ENCODE data around the gene DNAJC12. TPM values are rescaled to one million over a fixed set of nuclear protein-coding genes. Genes with fewer than 3 reads are reported as not detected.

The DNAJC12 gene
- total and polyA plus RNA-seq, 11 donors, result 1.5 to 6.5 (median 4.8) TPM

GRCh38 chr10:67793313-67793712 lies 44.7 kb downstream of the DNAJC12 start:
- TF ChIP-seq CTCF (IDR thresholded peaks at IDR 0.05) (no peak), POLR2A (IDR thresholded peaks at IDR 0.05) (no peak)
- peaks cover 0 to 4% (median 0%) of the 10 kb centered on the region in 9 donors for H3K36me3 ChIP-seq
- ATAC-seq, result no peak
- WGBS, 4 donors, result 7 to 15% (median 10%) methylated on average over 2 of the region's 2 CpGs
- H3K27me3 ChIP-seq, result no peaks in the 10 kb centered on the region
- intact Hi-C loops (cut with DNase I), result no loop called here
- no peak overlapping the region for H3K27ac ChIP-seq
- no peaks in the 10 kb centered on the region for H3K4me1 ChIP-seq
- no peaks in the 10 kb centered on the region for H3K9me3 ChIP-seq
- no peak overlapping the region for H3K4me3 ChIP-seq
- DNase-seq, result no peak

- intact Hi-C loops (cut with DNase I), result no loop called here
- no peak overlapping the region for H3K27ac ChIP-seq
- peaks cover 0 to 4% (median 0%) of the 10 kb centered on the region in 9 donors for H3K36me3 ChIP-seq
- no peak overlapping the region for H3K4me3 ChIP-seq
- DNase-seq (no peak), ATAC-seq (no peak)
- no peaks in the 10 kb centered on the region for H3K9me3 ChIP-seq
- no peaks in the 10 kb centered on the region for H3K4me1 ChIP-seq
- TF ChIP-seq CTCF (IDR thresholded peaks at IDR 0.05), result no peak
- no peak for TF ChIP-seq POLR2A (IDR thresholded peaks at IDR 0.05)
- H3K27me3 ChIP-seq, result no peaks in the 10 kb centered on the region
Measured at GRCh38 chr10:67792653-67793052, 45.3 kb downstream of the DNAJC12 start.

GRCh38 chr10:67790534-67791408 lies 47.2 kb downstream of the DNAJC12 start:
- WGBS, 4 donors, result 71 to 74% (median 73%) methylated on average over 6 of the region's 6 CpGs
- intact Hi-C loops (cut with DNase I), result no loop called here
- Histone ChIP-seq H3K27ac (no peak overlapping the region), H3K27me3 (no peaks in the 10 kb centered on the region), H3K4me1 (no peaks in the 10 kb centered on the region), H3K36me3 (no peaks in the 10 kb centered on the region), H3K4me3 (no peak overlapping the region), H3K9me3 (no peaks in the 10 kb centered on the region)
- DNase-seq (no peak), ATAC-seq (no peak)
- TF ChIP-seq POLR2A (IDR thresholded peaks at IDR 0.05) (no peak), CTCF (IDR thresholded peaks at IDR 0.05) (no peak)

GRCh38 chr10:67789769-67790168 lies 48.2 kb downstream of the DNAJC12 start:
- TF ChIP-seq CTCF (IDR thresholded peaks at IDR 0.05) (no peak), POLR2A (IDR thresholded peaks at IDR 0.05) (no peak)
- H3K36me3 ChIP-seq, result no peaks in the 10 kb centered on the region
- intact Hi-C loops (cut with DNase I), result loop anchor here in 3 of 10 donors (10.0 kb wide), 1 partner anchor 125 kb away; no protein-coding TSS in a partner anchor
- no peak overlapping the region for H3K27ac ChIP-seq
- H3K27me3 ChIP-seq, result no peaks in the 10 kb centered on the region
- no peak overlapping the region for H3K4me3 ChIP-seq
- no peaks in the 10 kb centered on the region for H3K9me3 ChIP-seq
- no peaks in the 10 kb centered on the region for H3K4me1 ChIP-seq
- WGBS, 4 donors, result 84 to 88% (median 87%) methylated on average over 2 of the region's 2 CpGs
- DNase-seq (no peak), ATAC-seq (no peak)

Measured in heart left ventricle (tissue), 16 donors.